Stimulated activated CD4-positive, alpha-beta T cell treated with anti-CD3 and anti-CD28 coated beads, TNF-alpha, amount 100 ng/mL, for 48 hours (primary cell): ENCODE measurements around the gene MDM4.

Source experiments
- DNase-seq, 3 donors: peaks; one replicate each; pipeline ENCODE4 v3.0.0-alpha.2; 2020; ENCODE audit warnings: low read depth in 3 of 3

MDM4 gene

DNA sequence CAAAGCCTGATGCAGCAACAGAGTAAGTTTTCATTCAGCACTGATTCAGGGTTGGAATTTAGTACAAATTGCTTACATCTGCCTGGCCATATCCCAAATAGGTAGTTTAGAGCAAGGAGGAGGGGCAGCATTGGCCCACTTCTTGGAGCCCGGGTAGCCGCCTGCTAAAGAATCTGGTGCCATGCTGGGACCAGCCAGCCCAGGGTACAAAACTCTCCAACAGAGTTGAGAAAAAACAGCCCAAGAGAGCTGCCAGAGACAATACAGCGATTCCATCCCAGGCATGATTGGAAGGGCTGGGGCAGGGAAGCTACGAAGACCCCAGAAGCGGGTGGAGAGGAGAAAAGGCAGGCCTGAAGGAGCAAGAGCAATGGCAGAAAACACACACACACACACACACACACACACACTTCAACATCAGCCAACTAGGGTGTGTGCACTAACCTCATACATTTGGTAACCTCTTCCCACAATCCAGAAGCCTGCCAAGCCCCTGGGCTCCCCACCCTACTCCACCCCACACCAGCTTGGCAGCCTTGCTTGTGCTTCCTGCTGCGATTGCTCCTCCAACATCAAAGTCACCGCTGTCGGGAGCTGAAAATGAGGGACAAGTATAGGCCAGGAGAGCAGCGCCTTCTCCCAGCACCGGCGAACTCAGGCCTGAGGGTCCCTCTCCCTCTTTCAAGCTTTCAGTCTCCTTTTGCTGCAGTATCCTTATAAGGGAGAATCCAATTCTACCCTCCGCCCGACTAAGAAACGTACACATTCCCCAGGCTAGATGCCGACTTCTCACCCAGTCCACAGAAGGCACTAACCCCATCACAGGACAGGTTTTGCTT, 22.8 kb upstream of the MDM4 start:
- no peak for DNase-seq

DNA sequence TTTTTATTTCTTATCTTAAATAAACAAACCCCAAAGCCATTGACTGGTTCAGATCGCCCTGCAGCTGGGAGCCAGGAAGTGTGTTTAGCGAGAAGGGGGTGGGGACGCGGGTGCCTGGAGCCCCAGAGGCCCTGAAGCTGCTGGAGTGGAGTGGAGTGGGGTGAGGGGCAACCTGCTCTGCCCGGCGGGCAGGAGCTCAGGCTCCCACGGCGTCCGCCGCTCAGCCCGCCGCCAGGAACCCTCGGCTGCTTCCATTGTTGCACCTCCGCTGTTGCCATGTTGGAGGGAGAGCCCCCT, 22.3 kb upstream of the MDM4 start:
- DNase-seq = peak in 1 of 3 donors; percentile 38

DNA sequence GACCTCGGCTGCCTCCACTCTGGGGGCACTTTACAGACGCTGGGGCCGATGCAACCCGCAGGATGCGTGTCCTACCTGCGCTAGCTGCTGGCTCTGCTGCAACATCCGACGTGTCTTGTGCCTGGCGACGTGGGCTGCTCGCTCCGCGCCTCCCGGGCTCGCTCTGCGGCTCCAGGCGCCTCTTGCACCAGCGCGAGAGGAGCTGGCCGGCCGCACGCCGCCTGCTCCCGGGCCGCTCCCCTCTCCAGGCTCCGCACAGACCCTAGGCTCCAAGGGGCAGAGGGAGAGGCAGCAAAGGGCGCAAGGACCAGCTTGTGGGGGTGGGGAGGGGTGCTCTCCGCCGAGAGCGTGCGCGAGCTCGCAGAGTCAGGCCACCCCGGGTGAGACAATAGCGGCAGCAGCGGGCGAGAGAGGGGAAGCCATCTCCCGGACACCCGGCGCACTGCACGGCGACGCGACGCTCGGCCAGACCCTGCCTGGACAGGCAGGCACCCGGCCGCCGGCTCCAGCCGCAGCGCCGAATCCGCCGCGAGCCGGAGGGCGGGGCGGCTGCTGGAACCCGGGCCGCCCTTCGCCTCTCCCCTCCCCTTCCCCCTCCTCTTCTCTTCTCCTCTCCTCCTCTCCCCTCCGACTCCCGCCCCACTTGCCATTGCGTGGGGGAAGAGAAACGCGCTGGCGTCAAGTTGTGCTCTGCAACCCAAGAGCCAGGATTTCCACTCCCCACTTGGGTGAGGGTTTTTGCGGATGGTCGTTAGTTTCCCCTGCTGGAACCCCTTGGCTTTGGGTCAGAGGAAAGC, 21.7 kb upstream of the MDM4 start, which contains the start of gene PIK3C2B:
PIK3C2B (minus strand) TSS at position 525 of the 797 bp plus-strand sequence. CDS start 25,003 bp downstream, outside the sequence.
- DNase-seq = peak in 2 of 3 donors; percentile 54 to 68

GRCh38 chr1:204495078-204495753, 21.0 kb upstream of the MDM4 start:
- no peak for DNase-seq

DNA sequence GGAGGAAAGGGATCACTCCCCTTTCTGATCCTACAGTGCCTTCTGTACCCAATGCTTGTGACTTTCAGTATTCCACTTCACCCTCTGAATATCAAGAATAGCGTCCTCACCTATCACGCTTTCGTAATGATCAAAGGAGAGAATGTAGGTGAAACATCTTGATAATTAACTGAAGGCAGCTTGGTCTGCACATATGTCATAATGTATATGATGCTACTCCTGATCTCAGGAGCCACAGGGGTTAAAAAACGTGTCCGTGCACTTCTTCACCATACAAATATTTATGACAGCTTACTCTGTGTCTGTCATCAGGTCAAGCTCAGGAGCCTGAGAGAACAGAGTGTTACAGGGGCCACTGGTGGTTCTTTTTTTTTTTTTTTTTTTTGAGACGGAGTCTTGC, 20.4 kb upstream of the MDM4 start:
- DNase-seq = no peak

DNA sequence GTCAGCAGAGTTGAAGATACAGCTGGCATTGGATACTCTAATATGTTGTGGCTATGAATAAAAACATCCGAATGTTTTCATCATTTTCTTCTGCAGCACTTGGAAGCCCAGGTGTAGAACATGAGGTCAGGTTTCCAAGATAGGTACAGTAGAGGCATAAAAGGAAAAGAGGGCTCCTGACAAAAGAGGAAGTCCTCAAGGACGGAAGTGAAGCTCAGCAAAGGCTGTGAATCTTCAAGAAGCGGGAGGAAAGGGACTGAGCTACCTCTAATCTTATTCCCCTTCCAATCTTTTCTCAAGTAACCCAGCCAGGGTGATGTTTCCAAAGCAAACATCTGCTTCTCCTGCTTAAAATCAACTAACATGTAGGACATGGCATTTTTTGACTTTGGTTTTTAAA, 17.2 kb upstream of the MDM4 start:
- no peak for DNase-seq

GRCh38 chr1:204499511-204500468, 16.4 kb upstream of the MDM4 start:
- no peak for DNase-seq

GRCh38 chr1:204502241-204502640, 14.0 kb upstream of the MDM4 start:
- DNase-seq = no peak

GRCh38 chr1:204503122-204503912, 12.9 kb upstream of the MDM4 start:
- DNase-seq = no peak

DNA sequence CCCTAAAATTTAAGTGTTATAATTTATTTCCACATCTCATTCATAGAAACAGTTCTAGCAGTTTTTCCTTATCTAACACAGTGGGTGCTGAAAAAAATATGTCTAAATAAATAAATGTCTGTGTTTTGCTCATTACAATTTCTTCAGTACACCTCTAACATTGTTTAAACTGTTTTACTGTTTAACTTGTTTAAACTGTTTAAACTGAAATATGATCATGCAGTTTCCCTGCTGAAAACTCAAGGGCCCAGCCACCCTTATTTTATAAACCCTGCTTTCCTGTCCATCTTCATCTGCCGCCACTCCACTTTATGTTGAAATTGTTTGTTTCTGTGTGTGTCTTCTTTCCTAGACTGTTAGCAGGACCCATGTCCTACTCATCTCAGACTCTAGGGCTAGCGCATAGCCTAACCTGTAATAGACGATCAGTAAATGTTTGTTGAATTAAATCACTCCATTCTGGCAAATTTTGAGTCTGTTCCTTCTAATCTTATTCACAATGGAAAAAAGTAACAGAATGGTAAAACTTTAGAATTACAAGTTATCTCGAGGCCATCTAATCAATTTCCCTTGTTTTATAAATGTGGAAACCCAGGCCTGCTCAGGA, 12.2 kb upstream of the MDM4 start:
- no peak for DNase-seq

DNA sequence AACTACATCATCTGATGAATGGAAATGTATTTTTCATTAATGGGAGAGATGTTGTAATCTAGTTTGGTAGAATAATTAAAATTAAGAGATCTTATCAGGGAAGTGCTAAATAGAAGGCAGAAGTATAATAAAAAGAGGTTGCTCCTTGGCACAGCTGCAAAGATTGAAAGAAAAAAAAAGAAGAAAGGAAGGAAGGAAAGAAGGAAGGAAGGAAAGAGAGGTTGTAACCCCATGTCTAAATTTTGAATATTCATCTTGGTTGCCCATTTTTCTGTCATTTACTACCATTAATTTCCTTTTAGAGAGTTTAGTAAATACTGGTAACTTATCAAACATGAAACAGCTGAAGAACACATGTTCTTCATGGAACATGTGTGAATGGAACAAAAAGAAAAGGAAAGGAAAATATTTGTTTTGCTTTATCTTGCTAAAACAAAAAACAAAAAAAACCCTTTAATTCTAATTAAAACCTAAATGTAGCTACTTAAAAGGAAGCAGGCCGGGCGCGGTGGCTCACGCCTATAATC, 10.5 kb upstream of the MDM4 start:
- DNase-seq = no peak

GRCh38 chr1:204506201-204506968, 9.8 kb upstream of the MDM4 start:
- DNase-seq = peak in 2 of 3 donors; percentile 58 to 61

GRCh38 chr1:204506969-204507316, 9.3 kb upstream of the MDM4 start:
- peak; percentile 66 to 81 (median 79) for DNase-seq

DNA sequence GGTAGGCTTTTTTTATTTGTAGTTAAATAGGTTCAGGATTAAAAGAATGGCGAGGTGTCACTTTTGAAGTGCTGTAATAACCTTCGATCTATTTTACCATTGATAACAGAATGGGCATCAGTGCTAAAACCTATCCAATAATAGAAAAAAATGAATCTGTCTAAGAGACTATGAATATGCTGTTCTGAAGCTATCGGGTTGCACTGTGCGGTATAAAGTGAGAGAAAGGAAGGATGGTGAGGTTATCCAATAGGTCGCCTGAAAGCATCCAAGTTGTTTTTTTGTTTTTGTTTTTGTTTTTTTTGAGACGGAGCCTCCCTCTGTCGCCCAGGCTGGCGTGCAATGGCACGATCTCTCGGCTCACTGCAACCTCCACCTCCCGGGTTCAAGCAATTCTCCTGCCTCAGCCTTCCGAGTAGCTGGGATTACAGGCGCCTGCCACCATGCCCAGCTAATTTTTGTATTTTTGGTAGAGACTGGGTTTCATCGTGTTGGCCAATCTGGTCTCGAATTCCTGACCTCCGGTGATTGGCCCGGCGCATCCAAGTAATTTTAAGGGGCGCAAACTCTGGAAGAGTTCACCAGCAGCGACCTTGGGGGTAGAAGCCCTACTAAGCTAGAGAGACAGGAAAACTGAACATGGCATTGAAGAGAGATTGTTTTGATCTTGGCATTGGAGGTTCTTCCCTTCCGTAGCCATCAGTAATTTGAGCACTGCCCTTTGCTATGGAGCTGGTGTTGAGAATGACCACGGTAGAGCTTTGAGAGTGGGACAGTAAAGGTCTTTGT, 8.7 kb upstream of the MDM4 start:
- no peak for DNase-seq

GRCh38 chr1:204509186-204509635, 7.0 kb upstream of the MDM4 start:
- no peak for DNase-seq

DNA sequence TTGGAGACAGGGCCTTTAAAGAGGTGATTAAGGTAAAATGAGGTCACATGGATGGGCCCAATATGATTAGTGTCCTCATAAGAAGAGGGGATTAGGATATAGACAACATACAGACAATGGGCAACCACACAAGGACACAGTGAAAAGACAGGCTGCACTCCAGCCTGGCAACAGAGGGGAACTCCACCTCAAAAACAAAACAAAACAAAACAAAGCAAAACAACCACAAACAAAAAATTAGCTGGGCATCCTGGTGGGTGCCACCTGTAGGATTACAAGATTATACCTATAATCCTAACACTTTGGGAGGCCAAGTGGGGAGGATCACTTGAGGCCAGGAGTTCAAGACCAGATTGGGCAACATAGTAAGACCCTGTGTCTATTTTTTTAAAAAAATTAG, 4.8 kb upstream of the MDM4 start:
- no peak for DNase-seq

- DNase-seq = no peak
Observed at GRCh38 chr1:204513117-204513716, 3.0 kb upstream of the MDM4 start.

DNA sequence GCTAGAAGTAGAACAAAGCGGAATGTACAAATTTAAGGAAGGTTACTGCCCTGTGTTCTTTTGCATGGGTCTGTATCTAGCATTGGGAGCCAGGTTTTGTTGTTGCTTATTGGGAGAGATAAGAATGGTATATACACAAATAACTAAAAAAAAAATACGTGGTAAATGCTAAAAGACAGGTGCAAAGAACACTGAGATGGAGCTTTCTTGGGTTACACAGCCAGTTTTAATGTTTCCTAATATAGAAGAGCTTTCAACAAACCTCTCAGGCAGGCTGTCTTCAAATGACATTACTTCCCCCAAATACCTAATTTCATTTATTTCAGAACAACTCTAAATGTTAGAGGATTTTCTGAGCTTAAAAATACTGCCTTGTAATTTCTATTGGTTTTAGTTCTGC, 1.4 kb upstream of the MDM4 start:
- no peak for DNase-seq
